IMR-90 (cell line): Measurements from ENCODE around the gene C6orf136. TPM values are rescaled to one million over a fixed set of nuclear protein-coding genes. Genes with fewer than 3 reads are reported as not detected.

ENCODE experiments used
- ATAC-seq: fragments of 200-7000 bp; cut with Tn5 transposase; 2 replicates; pipeline ENCODE4 v1.9.1; 2020; ENCODE audit warnings: low read depth, mild to moderate bottlenecking, moderate library complexity
- BruUV-seq: library from RNA; stranded (reverse); fragments of 400-500 nt; replicated peaks from 2 replicates; lab custom pipeline; 2021; lab: Mats Ljungman, UMichigan
- CTCF ChIA-PET: fragments of 300-600 bp; formaldehyde crosslinking; extraction: SDS; loops from one replicate; lab custom pipeline; 2021; ENCODE audit warnings: antibody characterized with exemption; lab: Yijun Ruan, JAX
- POLR2A ChIA-PET: fragments of 300-600 bp; sonication (Branson Sonifier 250); formaldehyde crosslinking; loops from one replicate; lab custom pipeline; 2022; ENCODE audit warnings: antibody characterized with exemption; ENCODE audit not compliant: unreplicated experiment; lab: Charles Lee
- DNase-seq: peaks from one replicate; pipeline ENCODE4 v3.0.0; 2013
- H2AFZ ChIP-seq: replicated peaks from 2 replicates; pipeline ENCODE3; 2013; ENCODE audit warnings: low read length, mild to moderate bottlenecking; ENCODE audit not compliant: poor library complexity
- H2AK5ac ChIP-seq: 2 replicates; pipeline ENCODE4 v1.6.1; 2013; ENCODE audit warnings: low read depth, low read length, inconsistent platforms
- H2AK9ac ChIP-seq: replicated peaks from 2 replicates; pipeline ENCODE3; 2013; ENCODE audit warnings: mild to moderate bottlenecking, low read depth, low read length, moderate library complexity; ENCODE audit not compliant: poor library complexity
- H2BK120ac ChIP-seq: 2 replicates; pipeline ENCODE4 v1.6.1; 2013; ENCODE audit warnings: low read depth, low read length, inconsistent platforms
- H2BK15ac ChIP-seq: 3 replicates; pipeline ENCODE4 v1.6.1; 2013; ENCODE audit warnings: low read depth, low read length, inconsistent platforms
- H2BK20ac ChIP-seq: 2 replicates; pipeline ENCODE4 v1.6.1; 2013; ENCODE audit warnings: low read depth, mild to moderate bottlenecking, inconsistent platforms, low read length, moderate library complexity
- H2BK5ac ChIP-seq: 2 replicates; pipeline ENCODE4 v1.6.1; 2013; ENCODE audit warnings: mild to moderate bottlenecking, low read depth, low read length, inconsistent platforms; ENCODE audit not compliant: poor library complexity, severe bottlenecking
- H3K14ac ChIP-seq: replicated peaks from 2 replicates; pipeline ENCODE4 v1.6.1; 2013; ENCODE audit warnings: low read depth, low read length, inconsistent platforms
- H3K18ac ChIP-seq: 2 replicates; pipeline ENCODE4 v1.6.1; 2013; ENCODE audit warnings: low read depth, low read length, control low read depth
- H3K23ac ChIP-seq: 2 replicates; pipeline ENCODE4 v1.6.1; 2013; ENCODE audit warnings: low read depth, low read length, inconsistent platforms
- H3K27ac ChIP-seq: 2 replicates; pipeline ENCODE4 v1.5.1; 2013; ENCODE audit warnings: mild to moderate bottlenecking, control low read depth, low read length; ENCODE audit not compliant: insufficient read depth
- H3K27me3 ChIP-seq: 2 replicates; pipeline ENCODE4 v1.6.1; 2013; ENCODE audit warnings: low read length; ENCODE audit not compliant: control insufficient read depth, insufficient read depth
- H3K36me3 ChIP-seq: 2 replicates; pipeline ENCODE4 v1.6.1; 2013; ENCODE audit warnings: low read length, mixed read lengths; ENCODE audit not compliant: control insufficient read depth, insufficient read depth
- H3K4ac ChIP-seq: 2 replicates; pipeline ENCODE4 v1.6.1; 2013; ENCODE audit warnings: low read depth, low read length, inconsistent platforms
- H3K4me1 ChIP-seq: 2 replicates; pipeline ENCODE4 v1.6.1; 2013; ENCODE audit warnings: low read length, mixed read lengths; ENCODE audit not compliant: control insufficient read depth, insufficient read depth
- H3K4me2 ChIP-seq: 2 replicates; pipeline ENCODE4 v1.6.1; 2013; ENCODE audit warnings: low read depth, mild to moderate bottlenecking, control low read depth, low read length, moderate library complexity
- H3K4me3 ChIP-seq: 2 replicates; pipeline ENCODE4 v1.5.1; 2013; ENCODE audit warnings: low read depth, mild to moderate bottlenecking, control low read depth, low read length, moderate library complexity; ENCODE audit not compliant: insufficient read depth
- H3K56ac ChIP-seq: 2 replicates; pipeline ENCODE4 v1.6.1; 2013; ENCODE audit warnings: low read length, inconsistent platforms; ENCODE audit not compliant: insufficient read depth; ENCODE audit errors: extremely low read depth
- H3K79me1 ChIP-seq, 2 experiments: 2 replicates each; pipeline ENCODE4 v1.6.1; 2013; ENCODE audit warnings: low read length in 2 of 2, inconsistent platforms in 1 of 2, low read depth in 1 of 2
- H3K9ac ChIP-seq: 2 replicates; pipeline ENCODE4 v1.6.1; 2013; ENCODE audit warnings: low read depth, low read length, control low read depth
- H3K9me1 ChIP-seq: 2 replicates; pipeline ENCODE4 v1.6.1; 2013; ENCODE audit warnings: low read length, inconsistent platforms; ENCODE audit not compliant: insufficient read depth
- H3K9me3 ChIP-seq: 2 replicates; pipeline ENCODE4 v1.6.1; 2013; ENCODE audit warnings: low read length; ENCODE audit not compliant: control insufficient read depth, insufficient read depth
- H4K20me1 ChIP-seq: 2 replicates; pipeline ENCODE4 v1.6.1; 2013; ENCODE audit warnings: low read length, inconsistent platforms; ENCODE audit not compliant: insufficient read depth
- H4K5ac ChIP-seq: 2 replicates; pipeline ENCODE4 v1.6.1; 2013; ENCODE audit warnings: mild to moderate bottlenecking, low read depth, low read length, control low read depth
- H4K8ac ChIP-seq, 2 experiments: 2 replicates each; pipeline ENCODE4 v1.6.1; 2013; ENCODE audit warnings: low read depth in 2 of 2, low read length in 2 of 2, control low read depth in 1 of 2, inconsistent platforms in 1 of 2
- H4K91ac ChIP-seq: 2 replicates; pipeline ENCODE4 v1.6.1; 2013; ENCODE audit warnings: low read depth, low read length, inconsistent platforms; ENCODE audit not compliant: insufficient read depth
- BHLHE40 ChIP-seq: fragments of 150-350 bp; IDR thresholded peaks from 2 replicates; pipeline ENCODE4 v1.6.1; 2016; ENCODE audit warnings: mild to moderate bottlenecking, low read depth, low read length
- CTCF ChIP-seq: conservative IDR thresholded peaks from 2 replicates; pipeline ENCODE4 v1.5.1; 2012; ENCODE audit warnings: mild to moderate bottlenecking, low read depth, low read length, improper control_type of control experiment
- ELK1 ChIP-seq: fragments of 150-350 bp; IDR thresholded peaks from 2 replicates; pipeline ENCODE4 v1.6.1; 2016; ENCODE audit warnings: low read depth, mild to moderate bottlenecking, low read length, moderate library complexity, borderline replicate concordance
- MAZ ChIP-seq: IDR thresholded peaks from 2 replicates; pipeline ENCODE4 v1.6.1; 2012; ENCODE audit warnings: low read depth, mild to moderate bottlenecking, low read length, improper control_type of control experiment, moderate library complexity, borderline replicate concordance
- MXI1 ChIP-seq: IDR thresholded peaks from 2 replicates; pipeline ENCODE4 v1.6.1; 2012; ENCODE audit warnings: low read depth, mild to moderate bottlenecking, low read length, moderate library complexity, borderline replicate concordance
- RAD21 ChIP-seq: IDR thresholded peaks from 2 replicates; pipeline ENCODE4 v1.6.1; 2012; ENCODE audit warnings: low read length, improper control_type of control experiment
- SMC3 ChIP-seq: fragments of 150-350 bp; IDR thresholded peaks from 2 replicates; pipeline ENCODE4 v1.6.1; 2016; ENCODE audit warnings: low read depth, mild to moderate bottlenecking, antibody characterized with exemption, low read length, moderate library complexity
- WGBS, 2 experiments: methylation state at CpG; one replicate each; pipeline versions ENCODE4 v1.1.5 to v1.1.7; 2013; ENCODE audit warnings: missing lambda C conversion rate in 2 of 2; ENCODE audit not compliant: insufficient read length in 1 of 2; ENCODE audit errors: extremely low coverage in 2 of 2; 5-methylcytosine and 5-hydroxymethylcytosine counted together
- dilution Hi-C: fragments of 300-500 bp; cut with HindIII; formaldehyde crosslinking; loops from one replicate; pipeline ENCODE4 v1.14.3; 2018; ENCODE audit warnings: low sequenced_read_pairs; ENCODE audit not compliant: unreplicated experiment
- in situ Hi-C: fragments of 300-500 bp; cut with MboI; formaldehyde crosslinking; loops from 3 replicates; pipeline ENCODE4 v1.14.3; 2019; ENCODE audit warnings: low sequenced_read_pairs, inconsistent platforms, mixed read lengths
- intact Hi-C: fragments of 100-400 bp; cut with micrococcal nuclease; formaldehyde crosslinking; loops from 2 replicates; pipeline ENCODE4 v1.10.0; 2022
- polyA plus RNA-seq, 3 experiments: library from polyadenylated mRNA; depleted of rRNA; stranded (reverse); fragments of >200 nt; gene quantifications; 2 replicates each; pipeline ENCODE4 v1.2.3, GENCODE V29; 2012; ENCODE audit warnings: low replicate concordance in 1 of 3
- total RNA-seq: library from RNA; depleted of rRNA; stranded (reverse); fragments of >200 nt; gene quantifications from 2 replicates; pipeline ENCODE4 v1.2.3, GENCODE V29; 2012

Gene C6orf136
- total and polyA plus RNA-seq, 2 of the 4 experiments (the other 2 are of a cell fraction), result 1.1 to 11.7 TPM

GRCh38 chr6:30678964-30679726 lies 32.2 kb downstream of the C6orf136 start:
- intact Hi-C loops, result loop anchor here (1.0 to 2.0 kb wide), 2 partner anchors 43 to 150 kb away; no protein-coding TSS in a partner anchor
- POLR2A ChIA-PET, result interaction anchor here (0.6 to 1.6 kb wide), 2 partner anchors 43 to 73 kb away, joined by 4 to 6 read pairs; no protein-coding TSS in a partner anchor
- ATAC-seq, result peak; percentile 36

More at GRCh38 chr6:30678964-30679726, 32.2 kb downstream of the C6orf136 start:
- peak overlapping the region; percentile 12 for H2AFZ ChIP-seq
- H3K4me1 ChIP-seq, result peaks cover 14% of the 10 kb centered on the region
- DNase-seq, result peak; percentile 73
- H3K14ac ChIP-seq, result 0 out of 2 replicates have a peak overlapping the region, but pooled peaks have one; percentile 76
- H4K91ac ChIP-seq, result no peak overlapping the region; the same call in 1 of the 2 replicates
- no peaks in the 10 kb centered on the region for H3K27me3 ChIP-seq
- CTCF ChIA-PET, result interaction anchor here (0.5 to 1.9 kb wide), 10 partner anchors 9 to 149 kb away, joined by 3 to 12 read pairs (median 4); partner anchors contain the start of gene NRM
- no peak overlapping the region for H4K5ac ChIP-seq
- TF ChIP-seq MAZ, result peak; percentile 75; the same call in 1 of the 2 replicates
- TF ChIP-seq ELK1, result no peak
- peak; percentile 93 for TF ChIP-seq CTCF
- peak; percentile 95 for TF ChIP-seq SMC3
- peak; percentile 95 for TF ChIP-seq RAD21
- no peak for TF ChIP-seq BHLHE40
- TF ChIP-seq MXI1, result 0 out of 2 replicates have a peak, but pooled peaks have one; percentile 32
- no peak overlapping the region for H4K8ac ChIP-seq
- peak overlapping the region; percentile 35; the same call in 1 of the 2 replicates for H2BK120ac ChIP-seq
- H3K36me3 ChIP-seq, result peaks cover 58% of the 10 kb centered on the region
- no peak overlapping the region for H3K18ac ChIP-seq
- H3K4ac ChIP-seq, result no peak overlapping the region
- peak overlapping the region; percentile 49 for H3K27ac ChIP-seq
- in situ Hi-C loops, result loop anchor here (5.0 kb wide), 1 partner anchor 198 kb away; no protein-coding TSS in a partner anchor
- dilution Hi-C loops, result no loop called here
- peak overlapping the region; percentile 17; the same call in 1 of the 2 replicates for H3K9ac ChIP-seq
- H3K9me3 ChIP-seq, result no peaks in the 10 kb centered on the region
- BruUV-seq, result no TSS peak
- no peak overlapping the region; the same call in 1 of the 2 replicates for H3K23ac ChIP-seq
- no peak overlapping the region for H2BK20ac ChIP-seq
- H3K4me2 ChIP-seq, result peak overlapping the region; percentile 76
- H2AK5ac ChIP-seq, result no peak overlapping the region
- H2AK9ac ChIP-seq, result peak overlapping the region; percentile 38
- H2BK15ac ChIP-seq, result no peak overlapping the region
- H3K56ac ChIP-seq, result no peak overlapping the region
- peak overlapping the region; percentile 1 for H2BK5ac ChIP-seq
- H4K20me1 ChIP-seq, result peaks cover 80% of the 10 kb centered on the region
- no peaks in the 10 kb centered on the region for H3K9me1 ChIP-seq
- 17% methylated on average over 3 of the region's 31 CpGs; no CpG with 5 or more reads in 1 of the 2 experiments for WGBS, 2 experiments
- peaks cover 13 to 47% of the 10 kb centered on the region in 2 experiments for H3K79me1 ChIP-seq
- no peak overlapping the region for H3K4me3 ChIP-seq
